ENCODE data around the gene SPIRE1.

The SPIRE1 gene

GRCh38 chr18:12464731-12465130, 193.2 kb downstream of the SPIRE1 start:
- H3K4me2 ChIP-seq (ENCODE audit: insufficient read depth, low read length), result no peak overlapping the region
- no peaks in the 10 kb centered on the region for H4K20me1 ChIP-seq (ENCODE audit: insufficient read depth, low read length)
- no peaks in the 10 kb centered on the region for H3K4me1 ChIP-seq (ENCODE audit: insufficient read depth, low read length)
- no peaks in the 10 kb centered on the region for H3K9me3 ChIP-seq (ENCODE audit: insufficient read depth, low read length, severe bottlenecking)
- H3K27me3 ChIP-seq (ENCODE audit: insufficient read depth, low read length, poor library complexity), result no peaks in the 10 kb centered on the region
- ATAC-seq (ENCODE audit: insufficient read depth, low read depth) (no peak), DNase-seq (no peak)
- no peaks in the 10 kb centered on the region for H3K36me3 ChIP-seq (ENCODE audit: insufficient read depth, low read length)
- no peak overlapping the region for H3K9ac ChIP-seq (ENCODE audit: low read depth, low read length)
- H3K79me2 ChIP-seq (ENCODE audit: insufficient read depth, low read length), result no peaks in the 10 kb centered on the region
- TF ChIP-seq EZH2 (IDR thresholded peaks at IDR 0.05; ENCODE audit: borderline replicate concordance, low read depth, low read length, severe bottlenecking) (no peak), CTCF (IDR thresholded peaks at IDR 0.05; ENCODE audit: borderline replicate concordance, extremely low read depth, low read length, poor library complexity, severe bottlenecking) (no peak)
- no peak overlapping the region for H3K4me3 ChIP-seq (ENCODE audit: low read depth in 1 of 2, low read length in 2 of 2)
- H3K27ac ChIP-seq (ENCODE audit: low read length), result no peak overlapping the region
- H2AFZ ChIP-seq (ENCODE audit: low read depth, low read length), result no peak overlapping the region

GRCh38 chr18:12463191-12463590, 194.7 kb downstream of the SPIRE1 start:
- H3K4me2 ChIP-seq (ENCODE audit: insufficient read depth, low read length), result no peak overlapping the region
- H2AFZ ChIP-seq (ENCODE audit: low read depth, low read length), result no peak overlapping the region
- no peaks in the 10 kb centered on the region for H3K36me3 ChIP-seq (ENCODE audit: insufficient read depth, low read length)
- ATAC-seq (ENCODE audit: insufficient read depth, low read depth) (no peak), DNase-seq (no peak)
- no peaks in the 10 kb centered on the region for H3K27me3 ChIP-seq (ENCODE audit: insufficient read depth, low read length, poor library complexity)
- no peaks in the 10 kb centered on the region for H3K4me1 ChIP-seq (ENCODE audit: insufficient read depth, low read length)
- H3K9me3 ChIP-seq (ENCODE audit: insufficient read depth, low read length, severe bottlenecking), result no peaks in the 10 kb centered on the region
- H3K27ac ChIP-seq (ENCODE audit: low read length), result no peak overlapping the region
- H3K79me2 ChIP-seq (ENCODE audit: insufficient read depth, low read length), result no peaks in the 10 kb centered on the region
- H3K9ac ChIP-seq (ENCODE audit: low read depth, low read length), result no peak overlapping the region
- no peak for TF ChIP-seq EZH2 (IDR thresholded peaks at IDR 0.05; ENCODE audit: borderline replicate concordance, low read depth, low read length, severe bottlenecking)
- TF ChIP-seq CTCF (IDR thresholded peaks at IDR 0.05; ENCODE audit: borderline replicate concordance, extremely low read depth, low read length, poor library complexity, severe bottlenecking), result no peak
- no peak overlapping the region for H3K4me3 ChIP-seq (ENCODE audit: low read depth in 1 of 2, low read length in 2 of 2)
- no peaks in the 10 kb centered on the region for H4K20me1 ChIP-seq (ENCODE audit: insufficient read depth, low read length)

- H3K4me2 ChIP-seq (ENCODE audit: insufficient read depth, low read length), result no peak overlapping the region
- DNase-seq (no peak), ATAC-seq (ENCODE audit: insufficient read depth, low read depth) (no peak)
- TF ChIP-seq EZH2 (IDR thresholded peaks at IDR 0.05; ENCODE audit: borderline replicate concordance, low read depth, low read length, severe bottlenecking), result no peak
- no peak for TF ChIP-seq CTCF (IDR thresholded peaks at IDR 0.05; ENCODE audit: borderline replicate concordance, extremely low read depth, low read length, poor library complexity, severe bottlenecking)
- no peak overlapping the region for H3K27ac ChIP-seq (ENCODE audit: low read length)
- no peaks in the 10 kb centered on the region for H4K20me1 ChIP-seq (ENCODE audit: insufficient read depth, low read length)
- no peaks in the 10 kb centered on the region for H3K79me2 ChIP-seq (ENCODE audit: insufficient read depth, low read length)
- no peak overlapping the region for H3K4me3 ChIP-seq (ENCODE audit: low read depth in 1 of 2, low read length in 2 of 2)
- H3K4me1 ChIP-seq (ENCODE audit: insufficient read depth, low read length), result no peaks in the 10 kb centered on the region
- H2AFZ ChIP-seq (ENCODE audit: low read depth, low read length), result no peak overlapping the region
- H3K9me3 ChIP-seq (ENCODE audit: insufficient read depth, low read length, severe bottlenecking), result no peaks in the 10 kb centered on the region
- no peaks in the 10 kb centered on the region for H3K27me3 ChIP-seq (ENCODE audit: insufficient read depth, low read length, poor library complexity)
- no peak overlapping the region for H3K9ac ChIP-seq (ENCODE audit: low read depth, low read length)
- H3K36me3 ChIP-seq (ENCODE audit: insufficient read depth, low read length), result no peaks in the 10 kb centered on the region
These were observed 195.7 kb downstream of the SPIRE1 start for GRCh38 chr18:12462242-12462641.

- Histone ChIP-seq H3K9ac (ENCODE audit: low read depth, low read length) (no peak overlapping the region), H3K4me2 (ENCODE audit: insufficient read depth, low read length) (no peak overlapping the region), H3K27me3 (ENCODE audit: insufficient read depth, low read length, poor library complexity) (peaks cover 3% of the 10 kb centered on the region), H3K9me3 (ENCODE audit: insufficient read depth, low read length, severe bottlenecking) (no peaks in the 10 kb centered on the region), H3K4me3 (ENCODE audit: low read depth in 1 of 2, low read length in 2 of 2) (no peak overlapping the region), H4K20me1 (ENCODE audit: insufficient read depth, low read length) (no peaks in the 10 kb centered on the region), H2AFZ (ENCODE audit: low read depth, low read length) (no peak overlapping the region), H3K79me2 (ENCODE audit: insufficient read depth, low read length) (no peaks in the 10 kb centered on the region), H3K4me1 (ENCODE audit: insufficient read depth, low read length) (no peaks in the 10 kb centered on the region), H3K36me3 (ENCODE audit: insufficient read depth, low read length) (no peaks in the 10 kb centered on the region), H3K27ac (ENCODE audit: low read length) (no peak overlapping the region)
- ATAC-seq (ENCODE audit: insufficient read depth, low read depth), result no peak
- no peak for TF ChIP-seq CTCF (IDR thresholded peaks at IDR 0.05; ENCODE audit: borderline replicate concordance, extremely low read depth, low read length, poor library complexity, severe bottlenecking)
- TF ChIP-seq EZH2 (IDR thresholded peaks at IDR 0.05; ENCODE audit: borderline replicate concordance, low read depth, low read length, severe bottlenecking), result no peak
- no peak for DNase-seq
These were observed 196.6 kb downstream of the SPIRE1 start for GRCh38 chr18:12461326-12461725.
